IMR-90 (cell line): ENCODE measurements around the gene FTO. TPM values are rescaled to one million over a fixed set of nuclear protein-coding genes. Genes with fewer than 3 reads are reported as not detected.

Experiments
- ATAC-seq: fragments of 200-7000 bp; cut with Tn5 transposase; 2 replicates; pipeline ENCODE4 v1.9.1; 2020; ENCODE audit warnings: low read depth, mild to moderate bottlenecking, moderate library complexity
- BruUV-seq: library from RNA; stranded (reverse); fragments of 400-500 nt; replicated peaks from 2 replicates; lab custom pipeline; 2021; lab: Mats Ljungman, UMichigan
- CTCF ChIA-PET: fragments of 300-600 bp; formaldehyde crosslinking; extraction: SDS; loops from one replicate; lab custom pipeline; 2021; ENCODE audit warnings: antibody characterized with exemption; lab: Yijun Ruan, JAX
- POLR2A ChIA-PET: fragments of 300-600 bp; sonication (Branson Sonifier 250); formaldehyde crosslinking; loops from one replicate; lab custom pipeline; 2022; ENCODE audit warnings: antibody characterized with exemption; ENCODE audit not compliant: unreplicated experiment; lab: Charles Lee
- DNase-seq: peaks from one replicate; pipeline ENCODE4 v3.0.0; 2013
- H2AFZ ChIP-seq: replicated peaks from 2 replicates; pipeline ENCODE3; 2013; ENCODE audit warnings: low read length, mild to moderate bottlenecking; ENCODE audit not compliant: poor library complexity
- H2AK5ac ChIP-seq: 2 replicates; pipeline ENCODE4 v1.6.1; 2013; ENCODE audit warnings: low read depth, low read length, inconsistent platforms
- H2AK9ac ChIP-seq: replicated peaks from 2 replicates; pipeline ENCODE3; 2013; ENCODE audit warnings: mild to moderate bottlenecking, low read depth, low read length, moderate library complexity; ENCODE audit not compliant: poor library complexity
- H2BK120ac ChIP-seq: 2 replicates; pipeline ENCODE4 v1.6.1; 2013; ENCODE audit warnings: low read depth, low read length, inconsistent platforms
- H2BK15ac ChIP-seq: 3 replicates; pipeline ENCODE4 v1.6.1; 2013; ENCODE audit warnings: low read depth, low read length, inconsistent platforms
- H2BK20ac ChIP-seq: 2 replicates; pipeline ENCODE4 v1.6.1; 2013; ENCODE audit warnings: low read depth, mild to moderate bottlenecking, inconsistent platforms, low read length, moderate library complexity
- H2BK5ac ChIP-seq: 2 replicates; pipeline ENCODE4 v1.6.1; 2013; ENCODE audit warnings: mild to moderate bottlenecking, low read depth, low read length, inconsistent platforms; ENCODE audit not compliant: poor library complexity, severe bottlenecking
- H3K14ac ChIP-seq: replicated peaks from 2 replicates; pipeline ENCODE4 v1.6.1; 2013; ENCODE audit warnings: low read depth, low read length, inconsistent platforms
- H3K18ac ChIP-seq: 2 replicates; pipeline ENCODE4 v1.6.1; 2013; ENCODE audit warnings: low read depth, low read length, control low read depth
- H3K23ac ChIP-seq: 2 replicates; pipeline ENCODE4 v1.6.1; 2013; ENCODE audit warnings: low read depth, low read length, inconsistent platforms
- H3K27ac ChIP-seq: 2 replicates; pipeline ENCODE4 v1.5.1; 2013; ENCODE audit warnings: mild to moderate bottlenecking, control low read depth, low read length; ENCODE audit not compliant: insufficient read depth
- H3K27me3 ChIP-seq: 2 replicates; pipeline ENCODE4 v1.6.1; 2013; ENCODE audit warnings: low read length; ENCODE audit not compliant: control insufficient read depth, insufficient read depth
- H3K36me3 ChIP-seq: 2 replicates; pipeline ENCODE4 v1.6.1; 2013; ENCODE audit warnings: low read length, mixed read lengths; ENCODE audit not compliant: control insufficient read depth, insufficient read depth
- H3K4ac ChIP-seq: 2 replicates; pipeline ENCODE4 v1.6.1; 2013; ENCODE audit warnings: low read depth, low read length, inconsistent platforms
- H3K4me1 ChIP-seq: 2 replicates; pipeline ENCODE4 v1.6.1; 2013; ENCODE audit warnings: low read length, mixed read lengths; ENCODE audit not compliant: control insufficient read depth, insufficient read depth
- H3K4me2 ChIP-seq: 2 replicates; pipeline ENCODE4 v1.6.1; 2013; ENCODE audit warnings: low read depth, mild to moderate bottlenecking, control low read depth, low read length, moderate library complexity
- H3K4me3 ChIP-seq: 2 replicates; pipeline ENCODE4 v1.5.1; 2013; ENCODE audit warnings: low read depth, mild to moderate bottlenecking, control low read depth, low read length, moderate library complexity; ENCODE audit not compliant: insufficient read depth
- H3K56ac ChIP-seq: 2 replicates; pipeline ENCODE4 v1.6.1; 2013; ENCODE audit warnings: low read length, inconsistent platforms; ENCODE audit not compliant: insufficient read depth; ENCODE audit errors: extremely low read depth
- H3K79me1 ChIP-seq, 2 experiments: 2 replicates each; pipeline ENCODE4 v1.6.1; 2013; ENCODE audit warnings: low read length in 2 of 2, inconsistent platforms in 1 of 2, low read depth in 1 of 2
- H3K9ac ChIP-seq: 2 replicates; pipeline ENCODE4 v1.6.1; 2013; ENCODE audit warnings: low read depth, low read length, control low read depth
- H3K9me1 ChIP-seq: 2 replicates; pipeline ENCODE4 v1.6.1; 2013; ENCODE audit warnings: low read length, inconsistent platforms; ENCODE audit not compliant: insufficient read depth
- H3K9me3 ChIP-seq: 2 replicates; pipeline ENCODE4 v1.6.1; 2013; ENCODE audit warnings: low read length; ENCODE audit not compliant: control insufficient read depth, insufficient read depth
- H4K20me1 ChIP-seq: 2 replicates; pipeline ENCODE4 v1.6.1; 2013; ENCODE audit warnings: low read length, inconsistent platforms; ENCODE audit not compliant: insufficient read depth
- H4K5ac ChIP-seq: 2 replicates; pipeline ENCODE4 v1.6.1; 2013; ENCODE audit warnings: mild to moderate bottlenecking, low read depth, low read length, control low read depth
- H4K8ac ChIP-seq, 2 experiments: 2 replicates each; pipeline ENCODE4 v1.6.1; 2013; ENCODE audit warnings: low read depth in 2 of 2, low read length in 2 of 2, control low read depth in 1 of 2, inconsistent platforms in 1 of 2
- H4K91ac ChIP-seq: 2 replicates; pipeline ENCODE4 v1.6.1; 2013; ENCODE audit warnings: low read depth, low read length, inconsistent platforms; ENCODE audit not compliant: insufficient read depth
- BHLHE40 ChIP-seq: fragments of 150-350 bp; IDR thresholded peaks from 2 replicates; pipeline ENCODE4 v1.6.1; 2016; ENCODE audit warnings: mild to moderate bottlenecking, low read depth, low read length
- CEBPB ChIP-seq: IDR thresholded peaks from 2 replicates; pipeline ENCODE4 v1.6.1; 2012; ENCODE audit warnings: low read depth, low read length, improper control_type of control experiment
- MAZ ChIP-seq: IDR thresholded peaks from 2 replicates; pipeline ENCODE4 v1.6.1; 2012; ENCODE audit warnings: low read depth, mild to moderate bottlenecking, low read length, improper control_type of control experiment, moderate library complexity, borderline replicate concordance
- MXI1 ChIP-seq: IDR thresholded peaks from 2 replicates; pipeline ENCODE4 v1.6.1; 2012; ENCODE audit warnings: low read depth, mild to moderate bottlenecking, low read length, moderate library complexity, borderline replicate concordance
- NFE2L2 ChIP-seq: fragments of 150-350 bp; IDR thresholded peaks from 2 replicates; pipeline ENCODE4 v1.6.1; 2016; ENCODE audit warnings: low read depth, mild to moderate bottlenecking, low read length
- POLR2A ChIP-seq: IDR thresholded peaks from 2 replicates; pipeline ENCODE4 v1.6.1; 2012; ENCODE audit warnings: mild to moderate bottlenecking, low read depth, low read length
- RAD21 ChIP-seq: IDR thresholded peaks from 2 replicates; pipeline ENCODE4 v1.6.1; 2012; ENCODE audit warnings: low read length, improper control_type of control experiment
- RFX5 ChIP-seq: IDR thresholded peaks from 2 replicates; pipeline ENCODE4 v1.8.0; 2012; ENCODE audit warnings: low read depth, mild to moderate bottlenecking, low read length, moderate library complexity
- SMC3 ChIP-seq: fragments of 150-350 bp; IDR thresholded peaks from 2 replicates; pipeline ENCODE4 v1.6.1; 2016; ENCODE audit warnings: low read depth, mild to moderate bottlenecking, antibody characterized with exemption, low read length, moderate library complexity
- WGBS, 2 experiments: methylation state at CpG; one replicate each; pipeline versions ENCODE4 v1.1.5 to v1.1.7; 2013; ENCODE audit warnings: missing lambda C conversion rate in 2 of 2; ENCODE audit not compliant: insufficient read length in 1 of 2; ENCODE audit errors: extremely low coverage in 2 of 2; 5-methylcytosine and 5-hydroxymethylcytosine counted together
- dilution Hi-C: fragments of 300-500 bp; cut with HindIII; formaldehyde crosslinking; loops from one replicate; pipeline ENCODE4 v1.14.3; 2018; ENCODE audit warnings: low sequenced_read_pairs; ENCODE audit not compliant: unreplicated experiment
- in situ Hi-C: fragments of 300-500 bp; cut with MboI; formaldehyde crosslinking; loops from 3 replicates; pipeline ENCODE4 v1.14.3; 2019; ENCODE audit warnings: low sequenced_read_pairs, inconsistent platforms, mixed read lengths
- intact Hi-C: fragments of 100-400 bp; cut with micrococcal nuclease; formaldehyde crosslinking; loops from 2 replicates; pipeline ENCODE4 v1.10.0; 2022
- polyA plus RNA-seq, 3 experiments: library from polyadenylated mRNA; depleted of rRNA; stranded (reverse); fragments of >200 nt; gene quantifications; 2 replicates each; pipeline ENCODE4 v1.2.3, GENCODE V29; 2012; ENCODE audit warnings: low replicate concordance in 1 of 3
- total RNA-seq: library from RNA; depleted of rRNA; stranded (reverse); fragments of >200 nt; gene quantifications from 2 replicates; pipeline ENCODE4 v1.2.3, GENCODE V29; 2012

Gene FTO
- total and polyA plus RNA-seq, 2 of the 4 experiments (the other 2 are of a cell fraction): 70.3 to 132 TPM

DNA sequence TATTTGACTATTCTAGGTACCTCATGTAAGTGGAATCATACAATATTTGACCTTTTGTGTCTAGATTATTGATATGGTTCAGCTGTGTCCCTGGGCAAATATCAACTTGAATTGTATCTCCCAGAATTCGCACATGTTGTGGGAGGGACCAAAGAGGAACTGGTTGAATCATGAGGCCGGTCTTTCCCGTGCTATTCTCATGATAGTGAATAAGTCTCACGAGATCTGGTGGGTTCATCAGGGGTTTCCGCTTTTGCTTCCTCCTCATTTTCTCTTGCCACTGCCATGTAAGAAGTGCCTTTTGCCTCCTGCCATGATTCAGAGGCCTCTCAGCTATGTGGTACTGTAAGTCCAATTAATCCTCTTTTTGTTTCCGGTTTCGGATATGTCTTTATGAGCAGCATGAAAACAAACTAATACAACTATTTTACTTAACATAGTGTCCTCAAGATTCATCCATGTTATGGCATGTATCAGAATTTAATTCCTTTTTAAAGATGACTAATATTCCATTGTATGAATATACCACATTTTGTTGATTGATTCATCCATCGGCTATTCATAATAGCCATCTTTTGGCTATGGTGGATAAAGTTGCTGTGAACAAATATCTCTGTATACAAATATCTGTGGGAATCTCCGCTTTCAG is 129.1 kb downstream of the FTO start:
- no TSS peak for BruUV-seq
- in situ Hi-C loops: no loop called here

More for the DNA sequence above, 129.1 kb downstream of the FTO start:
- Histone ChIP-seq H3K23ac (no peak overlapping the region), H3K9me1 (peaks cover 8% of the 10 kb centered on the region), H3K36me3 (no peaks in the 10 kb centered on the region), H2BK5ac (no peak overlapping the region), H3K79me1 (peaks cover 21 to 29% of the 10 kb centered on the region in 2 experiments), H3K27ac (no peak overlapping the region), H3K27me3 (no peaks in the 10 kb centered on the region), H3K9ac (no peak overlapping the region), H4K5ac (no peak overlapping the region), H2AFZ (no peak overlapping the region), H2AK5ac (no peak overlapping the region), H3K4me2 (no peak overlapping the region), H3K4me3 (no peak overlapping the region), H2BK15ac (no peak overlapping the region), H3K18ac (no peak overlapping the region), H3K56ac (no peak overlapping the region), H3K4ac (no peak overlapping the region), H4K20me1 (no peaks in the 10 kb centered on the region; the same call in 1 of the 2 replicates), H2BK20ac (no peak overlapping the region), H4K91ac (no peak overlapping the region), H4K8ac (no peak overlapping the region), H2BK120ac (no peak overlapping the region), H3K9me3 (no peaks in the 10 kb centered on the region), H3K4me1 (peaks cover 14% of the 10 kb centered on the region), H3K14ac (no peak overlapping the region), H2AK9ac (no peak overlapping the region)
- no CpG with 5 or more reads among the region's 9 CpGs for WGBS, 2 experiments
- ATAC-seq: no peak
- TF ChIP-seq RAD21 (no peak), MAZ (no peak), SMC3 (no peak), POLR2A (no peak), BHLHE40 (no peak), RFX5 (no peak), MXI1 (no peak), NFE2L2 (no peak), CEBPB (no peak)
- no peak for DNase-seq
- intact Hi-C loops (no loop called here), dilution Hi-C loops (no loop called here)
- CTCF ChIA-PET: no interaction called here
- POLR2A ChIA-PET: no interaction called here
